Vagina (tissue), 2 donors: ENCODE data around the gene HMCN2. TPM values are rescaled to one million over a fixed set of nuclear protein-coding genes. Genes with fewer than 3 reads are reported as not detected.

Experiments used
- DNase-seq, 2 donors: peaks; one replicate each; pipeline ENCODE4 v3.0.0-alpha.2; 2017; ENCODE audit errors: extremely low spot score in 2 of 2
- H3K27ac ChIP-seq: fragments of 200-600 bp; sonication (generic); one replicate; pipeline ENCODE4 v1.5.1; 2019
- H3K27me3 ChIP-seq: fragments of 200-600 bp; sonication (generic); one replicate; pipeline ENCODE4 v1.5.1; 2019
- H3K36me3 ChIP-seq, 2 donors: fragments of 200-600 bp; sonication (generic); one replicate each; pipeline ENCODE4 v1.5.1; 2017 to 2019
- H3K4me1 ChIP-seq: fragments of 200-600 bp; sonication (generic); one replicate; pipeline ENCODE4 v1.5.1; 2019
- H3K4me3 ChIP-seq, 2 donors: fragments of 200-600 bp; sonication (generic); 1 replicate in 1 of 2; 2 replicates in 1 of 2; pipeline ENCODE4 v1.5.1; 2016 to 2019
- H3K9me3 ChIP-seq: fragments of 200-600 bp; sonication (generic); one replicate; pipeline ENCODE4 v1.5.1; 2019
- POLR2A ChIP-seq, 2 donors: fragments of 450-650 bp; IDR thresholded peaks; one replicate each; pipeline ENCODE4 v1.6.1; 2017; ENCODE audit warnings: antibody characterized with exemption in 2 of 2, mild to moderate bottlenecking in 2 of 2, moderate library complexity in 2 of 2
- POLR2AphosphoS5 ChIP-seq, 2 donors: sonication (generic); formaldehyde crosslinking; IDR thresholded peaks; one replicate each; pipeline ENCODE4 v1.9.0; 2017; ENCODE audit warnings: antibody characterized with exemption in 2 of 2, mild to moderate bottlenecking in 2 of 2, low read depth in 1 of 2; ENCODE audit not compliant: insufficient read depth in 1 of 2
- intact Hi-C: fragments of 100-400 bp; cut with DNase I; formaldehyde crosslinking; loops from one replicate; pipeline ENCODE4 v1.15.1; 2023
- total RNA-seq: library from RNA; depleted of rRNA; stranded (reverse); fragments of >200 nt; gene quantifications from one replicate; pipeline ENCODE4 v1.2.3, GENCODE V29; 2016
- TF ChIP-seq, protein P1 (sequence below), 3 experiments: fragments of 450-650 bp in 2 of 3; fragments of 200-600 bp in 1 of 3; sonication (generic) in 1 of 3; IDR thresholded peaks; one replicate each; pipeline ENCODE4 v1.5.1; 2017 to 2019; ENCODE audit warnings: antibody characterized with exemption in 3 of 3, mild to moderate bottlenecking in 2 of 3, moderate library complexity in 2 of 3

The HMCN2 gene
- total RNA-seq, 1 donor from 2014 or later, result 5.2 TPM

DNA sequence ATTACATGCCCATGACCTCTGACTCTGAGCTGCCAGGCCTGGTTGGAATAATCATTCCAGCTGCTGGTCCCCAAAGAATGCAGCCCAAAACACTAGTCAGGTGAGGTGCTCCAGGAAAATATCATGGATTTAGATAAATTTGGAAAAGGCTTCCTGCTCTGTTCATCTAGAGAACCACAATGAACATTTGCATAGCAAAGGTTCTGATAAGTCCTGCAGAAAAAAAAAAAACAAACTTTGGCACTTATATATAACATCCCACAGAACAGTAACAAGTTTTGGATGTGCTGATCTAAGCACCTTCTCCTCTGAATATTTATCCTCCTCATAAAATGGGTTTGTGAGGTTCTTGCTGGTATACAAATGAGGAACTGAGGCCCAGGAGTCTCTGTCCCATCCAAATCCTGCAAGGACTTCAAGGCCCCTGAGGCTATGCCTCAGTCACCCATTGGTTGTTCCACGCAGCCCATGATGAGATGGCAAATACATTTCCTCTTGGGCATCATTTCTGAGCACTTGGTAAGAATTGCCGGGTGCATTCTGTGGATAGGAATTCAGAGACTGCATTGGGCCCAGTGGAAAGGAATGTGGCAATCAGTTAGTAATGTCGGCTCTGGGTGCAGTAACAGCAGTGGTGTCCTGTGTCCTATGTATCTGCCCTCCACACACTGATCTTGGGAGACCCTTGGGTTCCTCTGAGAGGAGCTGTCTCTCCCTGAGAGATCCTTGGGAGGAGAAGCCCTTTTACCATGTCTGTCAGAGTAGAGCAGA, 105.8 kb downstream of the HMCN2 start:
- TF ChIP-seq POLR2A (IDR thresholded peaks at IDR 0.05), result no peak
- TF ChIP-seq, protein P1, sequence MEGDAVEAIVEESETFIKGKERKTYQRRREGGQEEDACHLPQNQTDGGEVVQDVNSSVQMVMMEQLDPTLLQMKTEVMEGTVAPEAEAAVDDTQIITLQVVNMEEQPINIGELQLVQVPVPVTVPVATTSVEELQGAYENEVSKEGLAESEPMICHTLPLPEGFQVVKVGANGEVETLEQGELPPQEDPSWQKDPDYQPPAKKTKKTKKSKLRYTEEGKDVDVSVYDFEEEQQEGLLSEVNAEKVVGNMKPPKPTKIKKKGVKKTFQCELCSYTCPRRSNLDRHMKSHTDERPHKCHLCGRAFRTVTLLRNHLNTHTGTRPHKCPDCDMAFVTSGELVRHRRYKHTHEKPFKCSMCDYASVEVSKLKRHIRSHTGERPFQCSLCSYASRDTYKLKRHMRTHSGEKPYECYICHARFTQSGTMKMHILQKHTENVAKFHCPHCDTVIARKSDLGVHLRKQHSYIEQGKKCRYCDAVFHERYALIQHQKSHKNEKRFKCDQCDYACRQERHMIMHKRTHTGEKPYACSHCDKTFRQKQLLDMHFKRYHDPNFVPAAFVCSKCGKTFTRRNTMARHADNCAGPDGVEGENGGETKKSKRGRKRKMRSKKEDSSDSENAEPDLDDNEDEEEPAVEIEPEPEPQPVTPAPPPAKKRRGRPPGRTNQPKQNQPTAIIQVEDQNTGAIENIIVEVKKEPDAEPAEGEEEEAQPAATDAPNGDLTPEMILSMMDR (IDR thresholded peaks at IDR 0.05), result no peak
- TF ChIP-seq POLR2AphosphoS5 (IDR thresholded peaks at IDR 0.05; ENCODE audit: insufficient read depth in 1 of 2, low read depth in 1 of 2), result no peak
- Histone ChIP-seq H3K27me3 (no peaks in the 10 kb centered on the region), H3K4me3 (no peak overlapping the region), H3K27ac (no peak overlapping the region), H3K9me3 (no peaks in the 10 kb centered on the region), H3K36me3 (no peaks in the 10 kb centered on the region), H3K4me1 (no peaks in the 10 kb centered on the region)
- DNase-seq, result no peak
- intact Hi-C loops, result no loop called here

- Histone ChIP-seq H3K36me3 (no peaks in the 10 kb centered on the region), H3K4me1 (no peaks in the 10 kb centered on the region), H3K4me3 (no peak overlapping the region), H3K27ac (no peak overlapping the region), H3K9me3 (no peaks in the 10 kb centered on the region), H3K27me3 (no peaks in the 10 kb centered on the region)
- DNase-seq, result no peak
- intact Hi-C loops, result no loop called here
- TF ChIP-seq, protein P1 (IDR thresholded peaks at IDR 0.05), result no peak
- TF ChIP-seq POLR2A (IDR thresholded peaks at IDR 0.05), result no peak
- no peak for TF ChIP-seq POLR2AphosphoS5 (IDR thresholded peaks at IDR 0.05; ENCODE audit: insufficient read depth in 1 of 2, low read depth in 1 of 2)
Observed at GRCh38 chr9:130372057-130372456, 106.5 kb downstream of the HMCN2 start.

DNA sequence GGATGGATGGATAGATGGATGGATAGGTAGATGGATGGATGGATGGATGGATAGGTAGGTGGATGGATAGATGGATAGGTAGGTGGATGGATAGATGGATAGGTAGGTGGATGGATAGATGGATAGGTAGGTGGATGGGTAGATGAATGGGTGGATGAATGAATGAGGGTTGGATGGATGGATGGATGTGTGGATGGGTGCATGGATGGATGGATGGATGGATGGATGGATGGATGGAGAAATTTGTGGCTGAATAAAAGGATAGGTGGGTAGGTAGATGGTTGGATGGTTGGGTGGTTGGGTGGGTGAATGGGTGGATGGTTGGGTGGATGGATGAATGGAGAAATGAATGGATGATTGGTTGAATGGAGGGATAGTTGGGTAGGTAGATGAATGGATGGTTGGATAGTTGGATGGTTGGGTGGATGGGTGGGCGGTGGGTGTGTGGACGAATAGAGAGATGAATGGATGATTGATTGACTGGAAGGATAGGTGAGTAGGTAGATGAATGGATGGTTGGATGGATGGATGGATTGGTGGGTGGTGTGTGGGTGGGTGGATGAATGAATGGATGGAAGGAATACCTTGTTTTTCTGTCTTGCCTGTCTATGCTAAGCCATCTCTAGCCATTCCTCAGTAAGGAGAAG, 108.2 kb downstream of the HMCN2 start:
- no peaks in the 10 kb centered on the region for H3K9me3 ChIP-seq
- TF ChIP-seq POLR2A (IDR thresholded peaks at IDR 0.05) (no peak), POLR2AphosphoS5 (IDR thresholded peaks at IDR 0.05; ENCODE audit: insufficient read depth in 1 of 2, low read depth in 1 of 2) (no peak)
- TF ChIP-seq, protein P1 (IDR thresholded peaks at IDR 0.05), result no peak
- no peaks in the 10 kb centered on the region for H3K36me3 ChIP-seq
- no peak overlapping the region for H3K27ac ChIP-seq
- no peaks in the 10 kb centered on the region for H3K27me3 ChIP-seq
- no peak overlapping the region for H3K4me3 ChIP-seq
- intact Hi-C loops, result no loop called here
- no peak for DNase-seq
- no peaks in the 10 kb centered on the region for H3K4me1 ChIP-seq

DNA sequence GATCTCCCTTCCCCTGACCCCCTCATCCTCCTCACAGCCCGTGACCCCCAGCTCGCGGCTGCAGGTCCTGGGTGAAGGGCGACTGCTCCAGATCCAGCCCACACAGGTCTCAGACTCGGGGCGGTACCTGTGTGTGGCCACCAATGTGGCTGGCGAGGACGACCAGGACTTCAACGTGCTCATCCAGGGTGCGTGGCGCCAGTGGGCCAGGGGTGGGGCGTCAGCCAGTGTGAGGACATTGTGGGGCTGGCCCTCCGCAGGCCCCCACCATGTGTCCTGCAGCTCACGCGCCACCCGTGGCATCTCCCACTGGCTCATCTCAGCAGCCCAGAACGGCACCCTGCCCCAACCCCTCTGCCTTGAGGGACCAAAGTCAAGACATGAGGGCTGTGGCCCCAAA, 112.1 kb downstream of the HMCN2 start:
- Histone ChIP-seq H3K36me3 (no peaks in the 10 kb centered on the region), H3K9me3 (no peaks in the 10 kb centered on the region), H3K4me1 (no peaks in the 10 kb centered on the region), H3K27me3 (no peaks in the 10 kb centered on the region), H3K4me3 (no peak overlapping the region), H3K27ac (no peak overlapping the region)
- DNase-seq, result no peak
- intact Hi-C loops, result no loop called here
- TF ChIP-seq, protein P1 (IDR thresholded peaks at IDR 0.05), result no peak
- TF ChIP-seq POLR2AphosphoS5 (IDR thresholded peaks at IDR 0.05; ENCODE audit: insufficient read depth in 1 of 2, low read depth in 1 of 2) (no peak), POLR2A (IDR thresholded peaks at IDR 0.05) (no peak)
